ENCODE data around the gene ESR1. TPM values are rescaled to one million over a fixed set of nuclear protein-coding genes. Genes with fewer than 3 reads are reported as not detected.
A peak's percentile ranks its signal among the peaks of the same experiment; 100 is the strongest.

Gene ESR1
- total and polyA plus RNA-seq, 9 donors: 6.6 to 44.5 (median 18.5) TPM

GRCh38 chr6:152091851-152092341, 284.4 kb downstream of the ESR1 start:
- Histone ChIP-seq H3K36me3 (no peaks in the 10 kb centered on the region), H3K9me3 (no peaks in the 10 kb centered on the region), H3K27me3 (no peaks in the 10 kb centered on the region), H3K4me3 (no peak overlapping the region), H3K27ac (peak overlapping the region in 1 of 2 donors; percentile 6), H3K4me1 (ENCODE audit: insufficient read depth) (peaks cover 22% of the 10 kb centered on the region)
- no peak for DNase-seq
- WGBS, 3 donors: 55 to 60% (median 58%) methylated on average over 4 of the region's 4 CpGs
- intact Hi-C loops (cut with DNase I): no loop called here
- no peak for TF ChIP-seq POLR2A (IDR thresholded peaks at IDR 0.05)
- no peak for TF ChIP-seq EP300 (IDR thresholded peaks at IDR 0.05)
- no peak for TF ChIP-seq CTCF (IDR thresholded peaks at IDR 0.05)

DNA sequence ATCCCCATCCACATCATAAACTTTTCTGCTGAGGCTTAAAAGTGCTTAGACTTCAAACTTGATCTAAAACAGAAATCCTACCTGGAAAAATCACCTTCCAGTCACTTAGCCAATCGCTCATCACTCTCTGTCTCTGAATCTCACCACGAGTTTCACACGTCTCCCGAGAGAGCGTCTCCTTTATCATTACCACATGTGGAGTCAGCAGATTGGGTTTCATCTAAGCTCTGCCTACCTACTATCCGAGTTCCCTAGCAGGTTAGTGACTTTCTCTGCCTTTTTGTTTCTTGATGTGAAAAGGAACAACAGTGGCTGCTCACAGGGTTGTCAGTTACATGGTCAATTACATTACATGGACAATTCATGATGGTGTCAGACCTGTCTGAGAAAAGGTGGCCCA, 286.2 kb downstream of the ESR1 start:
- Histone ChIP-seq H3K4me3 (no peak overlapping the region), H3K4me1 (ENCODE audit: insufficient read depth) (peaks cover 20% of the 10 kb centered on the region), H3K27ac (no peak overlapping the region), H3K27me3 (no peaks in the 10 kb centered on the region), H3K36me3 (no peaks in the 10 kb centered on the region), H3K9me3 (no peaks in the 10 kb centered on the region)
- no peak for DNase-seq
- intact Hi-C loops (cut with DNase I): no loop called here
- WGBS, 3 donors: 90 to 95% (median 93%) methylated on average over 6 of the region's 6 CpGs
- TF ChIP-seq POLR2A (IDR thresholded peaks at IDR 0.05) (no peak), EP300 (IDR thresholded peaks at IDR 0.05) (no peak), CTCF (IDR thresholded peaks at IDR 0.05) (no peak)

- no peaks in the 10 kb centered on the region for H3K36me3 ChIP-seq
- no peaks in the 10 kb centered on the region for H3K27me3 ChIP-seq
- H3K27ac ChIP-seq: no peak overlapping the region
- DNase-seq: no peak
- no peak overlapping the region for H3K4me3 ChIP-seq
- 92 to 96% (median 94%) methylated on average over 4 of the region's 4 CpGs for WGBS, 3 donors
- no peaks in the 10 kb centered on the region for H3K9me3 ChIP-seq
- intact Hi-C loops (cut with DNase I): no loop called here
- TF ChIP-seq CTCF (IDR thresholded peaks at IDR 0.05) (no peak), POLR2A (IDR thresholded peaks at IDR 0.05) (no peak), EP300 (IDR thresholded peaks at IDR 0.05) (no peak)
- H3K4me1 ChIP-seq (ENCODE audit: insufficient read depth): peaks cover 20% of the 10 kb centered on the region
Measured at GRCh38 chr6:152094276-152094675, 286.8 kb downstream of the ESR1 start.

DNA sequence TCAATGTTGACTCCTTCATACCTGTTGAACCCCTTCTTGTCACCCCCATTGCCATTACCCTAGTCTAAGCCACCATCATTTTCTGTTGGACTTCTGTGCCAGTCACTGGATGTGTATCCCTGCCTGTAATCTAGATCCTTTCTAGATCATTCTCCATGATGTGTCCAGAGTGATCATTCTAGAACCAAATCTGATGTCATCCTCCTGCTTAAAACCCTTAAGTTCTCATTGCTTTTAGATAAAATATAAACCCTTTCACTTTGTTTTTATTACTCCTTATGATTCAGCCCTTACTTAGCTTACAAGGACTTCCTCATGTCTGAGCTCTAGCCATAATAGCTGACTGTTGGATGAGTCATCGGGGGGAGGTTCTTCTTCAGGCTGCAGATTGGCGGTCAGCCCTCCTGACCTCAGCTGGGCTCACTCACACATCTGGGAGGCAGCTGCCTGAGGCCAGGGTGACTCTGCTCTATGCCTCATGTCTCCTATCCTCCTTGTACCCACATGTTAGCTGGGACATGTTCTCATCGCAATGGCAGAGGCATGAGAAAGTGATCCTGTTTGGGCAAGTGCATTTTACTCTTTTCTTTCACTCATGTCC, 287.6 kb downstream of the ESR1 start:
- Histone ChIP-seq H3K4me3 (no peak overlapping the region), H3K36me3 (no peaks in the 10 kb centered on the region), H3K4me1 (ENCODE audit: insufficient read depth) (peaks cover 21% of the 10 kb centered on the region), H3K9me3 (no peaks in the 10 kb centered on the region), H3K27me3 (no peaks in the 10 kb centered on the region), H3K27ac (no peak overlapping the region)
- intact Hi-C loops (cut with DNase I): no loop called here
- DNase-seq: peak; percentile 67 to 83 (median 72)
- no peak for TF ChIP-seq POLR2A (IDR thresholded peaks at IDR 0.05)
- no peak for TF ChIP-seq CTCF (IDR thresholded peaks at IDR 0.05)
- TF ChIP-seq EP300 (IDR thresholded peaks at IDR 0.05): no peak
- 36 to 44% (median 38%) methylated on average over 3 of the region's 3 CpGs for WGBS, 3 donors
